ENCODE results near the gene AGTPBP1.

DNA sequence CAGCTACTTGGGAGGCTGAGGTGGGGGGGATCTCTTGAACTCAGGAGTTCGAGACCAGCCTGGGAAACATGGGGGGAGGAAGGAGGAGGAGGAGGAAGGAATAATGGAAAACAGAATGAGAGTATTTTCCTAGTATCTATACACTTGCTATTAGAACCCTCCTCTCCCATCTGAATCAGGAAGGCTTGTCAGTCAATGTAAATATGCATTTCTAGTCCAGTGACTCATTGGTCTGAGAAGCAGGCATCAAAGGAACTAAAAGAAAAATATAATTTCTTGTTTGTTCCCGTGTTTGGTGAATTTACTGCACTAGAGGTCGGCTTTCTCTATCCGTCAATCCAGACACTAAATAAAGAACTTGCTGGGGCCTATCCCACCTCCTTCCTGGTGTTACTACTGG lies 88.6 kb downstream of the AGTPBP1 start:
- TF ChIP-seq, protein P1, sequence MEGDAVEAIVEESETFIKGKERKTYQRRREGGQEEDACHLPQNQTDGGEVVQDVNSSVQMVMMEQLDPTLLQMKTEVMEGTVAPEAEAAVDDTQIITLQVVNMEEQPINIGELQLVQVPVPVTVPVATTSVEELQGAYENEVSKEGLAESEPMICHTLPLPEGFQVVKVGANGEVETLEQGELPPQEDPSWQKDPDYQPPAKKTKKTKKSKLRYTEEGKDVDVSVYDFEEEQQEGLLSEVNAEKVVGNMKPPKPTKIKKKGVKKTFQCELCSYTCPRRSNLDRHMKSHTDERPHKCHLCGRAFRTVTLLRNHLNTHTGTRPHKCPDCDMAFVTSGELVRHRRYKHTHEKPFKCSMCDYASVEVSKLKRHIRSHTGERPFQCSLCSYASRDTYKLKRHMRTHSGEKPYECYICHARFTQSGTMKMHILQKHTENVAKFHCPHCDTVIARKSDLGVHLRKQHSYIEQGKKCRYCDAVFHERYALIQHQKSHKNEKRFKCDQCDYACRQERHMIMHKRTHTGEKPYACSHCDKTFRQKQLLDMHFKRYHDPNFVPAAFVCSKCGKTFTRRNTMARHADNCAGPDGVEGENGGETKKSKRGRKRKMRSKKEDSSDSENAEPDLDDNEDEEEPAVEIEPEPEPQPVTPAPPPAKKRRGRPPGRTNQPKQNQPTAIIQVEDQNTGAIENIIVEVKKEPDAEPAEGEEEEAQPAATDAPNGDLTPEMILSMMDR (IDR thresholded peaks at IDR 0.05) = no peak
- no peak for TF ChIP-seq POLR2A (IDR thresholded peaks at IDR 0.05)
